HG03135 (cell line): ENCODE data around the gene ARL2.
"Not testable (repeated sequence)": the region's sequence is repeated elsewhere in the genome, so short reads cannot be mapped to it uniquely, and the experiment has no call there.

Source experiments
- ATAC-seq: cut with Tn5 transposase; IDR thresholded peaks from one replicate; pipeline ENCODE4 v1.9.1; 2021; ENCODE audit warnings: mild to moderate bottlenecking, moderate library complexity; ENCODE audit not compliant: unreplicated experiment

ARL2 gene

DNA sequence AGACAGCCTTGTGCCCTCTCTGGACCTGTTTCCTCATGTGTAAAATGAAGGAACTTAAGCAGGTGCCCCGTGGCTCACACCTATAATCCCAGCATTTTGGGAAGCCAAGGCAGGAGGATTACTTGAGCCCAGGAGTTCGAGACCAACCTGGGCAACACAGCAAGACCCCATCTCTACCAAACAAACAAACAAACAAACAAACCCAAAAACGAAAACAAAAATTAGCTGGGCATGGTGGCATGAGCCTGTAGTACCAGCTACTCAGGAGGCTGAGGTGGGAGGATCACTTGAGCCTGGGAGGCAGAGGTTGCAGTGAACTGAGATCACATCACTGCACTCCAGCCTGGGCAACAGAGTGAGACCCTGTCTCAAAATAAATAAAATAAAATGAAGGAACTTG is 10.0 kb upstream of the ARL2 start:
- ATAC-seq = not testable (repeated sequence)

DNA sequence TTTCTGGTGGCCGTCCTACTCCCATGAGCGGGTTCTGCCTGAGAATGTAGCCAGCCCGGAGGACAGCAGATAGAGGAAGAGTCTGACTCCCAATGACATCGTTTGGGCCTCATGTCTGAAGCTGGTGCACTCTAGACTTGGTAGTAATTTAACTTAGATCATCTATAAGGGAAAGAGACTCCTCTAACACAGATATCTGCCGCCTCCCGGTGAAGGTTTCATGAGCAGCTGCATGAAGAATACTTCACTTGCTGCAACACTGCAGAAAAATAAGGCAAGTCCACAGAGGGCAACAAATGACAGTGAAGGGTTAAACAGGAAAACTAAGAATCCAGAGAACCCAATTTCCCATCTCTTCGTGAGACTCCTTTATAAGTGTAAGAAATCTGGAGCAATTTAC is 5.9 kb upstream of the ARL2 start:
- no peak for ATAC-seq

DNA sequence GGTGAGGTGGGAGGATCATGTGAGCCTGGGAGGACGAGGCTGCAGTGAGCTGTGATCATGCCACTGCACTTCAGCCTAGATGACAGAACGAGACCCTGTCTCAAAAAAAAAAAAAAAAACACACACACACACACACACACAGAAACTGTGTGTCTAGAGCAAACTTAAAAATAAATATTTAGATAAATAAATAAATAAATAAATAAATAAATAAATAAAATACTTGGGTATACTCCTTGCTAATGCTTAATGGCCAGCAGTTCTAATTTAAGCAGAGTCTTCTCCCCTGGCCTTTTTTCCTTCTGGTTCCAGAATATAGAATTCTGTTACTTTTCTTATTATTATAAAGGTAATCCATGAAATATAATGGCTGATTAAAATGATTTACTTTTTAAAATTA is 5.1 kb upstream of the ARL2 start:
- ATAC-seq = no peak

DNA sequence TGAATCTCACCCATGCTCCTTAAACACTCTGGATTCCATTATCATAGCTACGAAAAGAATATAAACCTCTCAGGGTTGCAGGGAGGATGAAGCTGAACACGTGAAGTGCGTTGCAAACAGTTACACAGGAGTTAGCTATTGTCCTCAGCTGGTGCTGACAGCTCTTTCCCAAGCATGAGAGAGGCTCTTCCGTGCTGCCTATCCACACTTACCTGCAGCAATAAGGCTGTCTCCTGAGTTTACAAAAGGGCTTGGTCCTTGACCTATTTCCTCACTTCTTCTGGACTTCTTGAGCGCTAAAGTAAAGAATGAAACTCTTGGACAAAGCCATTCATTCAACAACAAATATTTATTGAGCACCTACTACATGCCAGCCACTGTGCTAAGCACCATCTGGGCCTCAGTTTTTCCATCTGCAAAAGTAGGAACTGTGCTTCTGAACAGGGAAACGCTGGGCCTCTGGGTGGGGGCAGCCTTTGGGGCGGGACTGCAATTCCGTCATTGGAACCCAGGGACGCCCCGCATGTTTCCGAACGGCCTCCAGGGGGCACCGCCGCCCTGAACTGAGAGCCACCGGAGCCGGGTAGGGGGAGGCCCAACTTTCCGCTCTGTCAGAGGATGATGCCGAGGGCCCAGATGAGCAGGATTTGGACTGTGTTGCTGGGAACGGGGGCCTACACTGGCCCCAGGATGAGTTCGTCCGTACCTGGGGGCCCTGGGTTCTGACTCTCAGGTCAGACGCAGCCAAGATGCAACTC is 651 bp upstream of the ARL2 start:
- ATAC-seq = peak; percentile 66

- ATAC-seq = no peak
Observed at GRCh38 chr11:65014726-65015227, 817 bp downstream of the ARL2 start.

DNA sequence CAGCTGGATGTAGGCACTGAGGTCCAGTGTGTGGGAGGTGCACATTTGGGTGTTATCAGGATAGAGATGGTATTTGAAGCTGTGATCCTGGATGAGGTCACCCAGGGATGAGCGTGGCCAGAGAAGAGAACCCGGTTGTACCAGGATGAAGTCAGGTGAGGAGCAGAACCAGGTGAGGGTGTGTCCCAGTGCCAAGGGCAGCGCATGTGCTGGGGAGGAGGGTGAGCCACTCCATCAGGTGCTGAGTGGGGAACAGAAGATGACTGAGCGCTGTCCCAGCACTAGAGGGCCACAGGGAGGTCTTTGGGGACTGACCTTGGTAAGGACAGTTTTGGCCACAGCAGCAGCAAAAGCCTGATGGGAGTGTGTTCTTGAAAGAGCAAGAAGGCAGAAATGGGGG is 2.7 kb downstream of the ARL2 start:
- no peak for ATAC-seq

GRCh38 chr11:65017937-65018336 is 4.0 kb downstream of the ARL2 start:
- no peak for ATAC-seq

GRCh38 chr11:65019824-65020223 is 5.9 kb downstream of the ARL2 start:
- no peak for ATAC-seq

DNA sequence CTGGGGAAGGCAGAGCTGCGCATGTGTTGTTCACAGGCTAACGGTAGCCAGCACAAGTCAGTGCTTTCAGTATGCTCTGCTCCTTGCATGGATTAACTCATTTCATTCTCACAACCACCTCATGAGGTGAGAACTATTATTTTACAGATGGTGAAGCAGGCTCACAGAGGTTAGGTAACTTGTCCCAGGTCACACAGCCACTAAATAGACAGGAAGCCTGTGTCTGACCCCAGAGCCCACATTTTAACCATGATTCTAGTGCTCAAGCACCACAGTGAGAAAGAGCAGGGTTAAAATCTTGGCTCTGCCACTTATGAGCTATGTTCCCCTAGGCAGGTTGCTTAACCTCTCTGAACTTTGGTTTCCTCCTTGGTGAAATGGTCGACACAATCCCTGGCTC is 7.0 kb downstream of the ARL2 start:
- no peak for ATAC-seq

DNA sequence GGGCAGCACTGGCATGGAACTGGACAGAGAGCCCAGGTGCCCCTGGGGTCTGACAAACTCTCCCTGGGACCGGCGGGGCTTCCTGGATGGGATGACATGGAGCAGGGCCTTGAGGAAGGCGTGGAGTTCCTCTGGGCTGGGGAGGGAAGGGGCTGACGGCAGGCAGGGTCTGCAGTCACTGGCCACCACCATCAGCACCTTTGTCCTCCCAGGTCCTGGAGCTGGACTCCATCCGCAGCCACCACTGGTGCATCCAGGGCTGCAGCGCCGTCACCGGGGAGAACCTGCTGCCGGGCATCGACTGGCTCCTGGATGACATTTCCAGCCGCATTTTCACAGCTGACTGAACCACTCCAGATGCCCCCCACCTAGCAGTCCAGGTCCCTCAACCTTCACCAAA is 7.5 kb downstream of the ARL2 start:
- no peak for ATAC-seq

- ATAC-seq = not testable (repeated sequence)
Observed at GRCh38 chr11:65023502-65023901, 9.5 kb downstream of the ARL2 start.

- ATAC-seq = no peak
Observed at GRCh38 chr11:65026810-65027209, 12.8 kb downstream of the ARL2 start.

DNA sequence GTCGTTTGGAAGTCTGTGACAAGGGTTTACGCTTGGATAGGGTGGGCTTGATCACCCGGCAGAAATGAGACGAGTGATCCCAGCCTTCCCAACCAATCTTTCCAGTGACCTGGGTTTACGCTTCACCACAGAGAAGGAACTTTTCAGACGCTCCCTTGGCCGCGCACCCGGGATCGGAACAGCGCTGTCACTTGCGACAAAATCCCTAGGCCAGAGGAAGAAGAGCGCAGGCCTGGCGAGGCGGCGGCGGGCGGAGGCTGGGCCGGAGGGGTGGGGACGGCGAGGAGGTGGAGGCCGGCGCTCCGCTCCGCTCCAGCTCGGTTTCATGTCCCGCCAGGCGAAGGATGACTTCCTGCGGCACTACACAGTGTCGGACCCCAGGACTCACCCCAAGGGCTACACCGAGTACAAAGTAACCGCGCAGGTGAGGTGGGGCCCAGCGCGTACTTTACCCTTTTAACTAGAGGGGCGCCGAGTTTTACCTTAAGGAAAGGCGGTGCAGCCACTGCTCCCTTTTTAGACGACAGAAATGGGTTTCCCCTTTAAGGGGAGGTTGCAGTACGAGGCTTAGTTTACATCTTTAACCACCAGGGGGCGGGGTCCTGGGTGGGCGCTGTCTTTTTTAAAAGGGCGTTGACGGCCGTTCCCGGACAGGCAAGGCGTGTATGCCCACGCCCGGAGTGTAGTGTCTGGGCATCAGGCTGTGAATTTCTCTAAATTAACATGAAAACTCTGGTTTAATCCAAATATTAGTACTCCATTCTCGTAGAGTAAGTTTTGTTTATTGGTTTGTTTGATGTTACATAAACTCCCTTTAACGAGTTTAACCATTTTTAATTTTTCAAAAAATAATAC is 13.5 kb downstream of the ARL2 start, which contains the start of gene SNX15:
Gene SNX15, plus strand, starts transcription at position 227 of the 855 bp plus-strand sequence. Its CDS starts 99 bp downstream, at position 326.
- ATAC-seq = peak; percentile 85

- no peak for ATAC-seq
Observed at GRCh38 chr11:65032216-65032615, 18.3 kb downstream of the ARL2 start.

DNA sequence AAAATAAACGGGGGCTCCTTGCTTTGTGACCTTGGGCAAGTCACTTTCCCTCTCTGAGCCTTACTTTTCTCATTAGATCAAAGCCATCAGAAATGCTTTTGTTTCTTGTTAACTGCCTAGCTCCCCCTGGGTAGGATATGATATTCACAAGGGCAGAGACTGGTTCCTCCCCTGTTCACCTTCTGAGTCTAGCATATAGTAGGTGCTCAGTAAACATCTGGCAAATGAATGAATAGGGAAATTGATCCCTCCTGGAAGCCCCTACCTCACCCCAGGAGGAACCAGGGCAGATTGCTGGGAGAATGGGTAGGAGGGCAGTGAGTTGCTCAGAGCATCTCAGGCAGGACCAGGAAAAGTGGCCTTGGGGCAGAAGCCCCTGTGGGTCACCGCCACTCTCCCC is 20.5 kb downstream of the ARL2 start:
- no peak for ATAC-seq

DNA sequence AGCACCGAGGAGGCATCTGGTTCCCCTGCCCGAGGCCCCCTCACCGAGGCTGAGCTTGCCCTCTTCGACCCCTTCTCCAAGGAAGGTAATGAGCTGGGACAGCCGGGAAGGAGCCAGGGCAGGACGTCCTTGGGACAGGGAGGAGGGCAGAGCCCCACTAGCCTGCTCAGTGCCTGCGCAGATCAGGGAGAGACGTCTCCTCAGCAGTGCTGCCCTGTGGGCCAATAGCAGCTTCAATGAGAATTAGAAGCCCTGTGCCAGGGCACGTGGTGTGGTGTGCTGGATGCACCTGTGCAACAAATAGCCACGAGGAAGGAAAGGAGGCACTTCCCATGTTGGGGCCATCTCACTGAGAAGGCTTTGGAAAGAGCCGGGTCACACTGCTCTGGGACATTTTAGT is 21.6 kb downstream of the ARL2 start:
- ATAC-seq = no peak

DNA sequence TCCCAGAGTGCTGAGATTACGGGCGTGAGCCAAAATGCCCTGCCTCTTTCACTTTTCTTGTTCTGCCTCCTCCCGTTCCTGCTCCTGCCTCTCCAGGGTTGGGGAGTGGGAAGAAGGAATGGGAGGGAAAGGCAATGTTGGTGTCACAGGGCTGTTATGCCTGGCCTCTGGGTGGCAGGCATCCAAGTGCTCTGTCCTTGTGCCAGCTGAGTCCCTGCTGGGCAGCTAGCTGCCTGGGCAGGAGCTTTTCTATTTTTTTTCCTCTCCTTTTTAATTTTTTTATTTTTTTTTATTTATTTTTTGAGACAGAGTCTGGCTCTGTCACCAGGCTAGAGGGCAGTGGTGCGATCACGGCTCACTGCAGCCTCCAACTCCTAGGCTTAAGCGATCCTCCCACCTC is 23.0 kb downstream of the ARL2 start:
- ATAC-seq = no peak

DNA sequence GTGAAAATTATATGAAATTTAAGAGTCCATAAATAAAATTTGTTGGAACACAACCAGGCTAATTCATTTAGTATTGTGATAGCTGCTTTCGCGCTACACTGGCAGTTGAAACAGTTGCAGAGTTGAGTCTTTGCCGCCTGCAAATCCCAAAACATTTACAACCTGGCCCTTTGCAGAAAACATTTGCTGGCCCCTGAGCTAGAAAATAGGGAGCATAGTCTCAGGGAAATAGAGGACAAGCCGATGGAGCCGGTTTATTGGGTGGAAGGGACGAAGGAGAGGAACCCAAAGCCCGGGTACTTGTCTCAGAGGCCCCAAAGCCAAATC is 26.5 kb downstream of the ARL2 start:
- no peak for ATAC-seq

DNA sequence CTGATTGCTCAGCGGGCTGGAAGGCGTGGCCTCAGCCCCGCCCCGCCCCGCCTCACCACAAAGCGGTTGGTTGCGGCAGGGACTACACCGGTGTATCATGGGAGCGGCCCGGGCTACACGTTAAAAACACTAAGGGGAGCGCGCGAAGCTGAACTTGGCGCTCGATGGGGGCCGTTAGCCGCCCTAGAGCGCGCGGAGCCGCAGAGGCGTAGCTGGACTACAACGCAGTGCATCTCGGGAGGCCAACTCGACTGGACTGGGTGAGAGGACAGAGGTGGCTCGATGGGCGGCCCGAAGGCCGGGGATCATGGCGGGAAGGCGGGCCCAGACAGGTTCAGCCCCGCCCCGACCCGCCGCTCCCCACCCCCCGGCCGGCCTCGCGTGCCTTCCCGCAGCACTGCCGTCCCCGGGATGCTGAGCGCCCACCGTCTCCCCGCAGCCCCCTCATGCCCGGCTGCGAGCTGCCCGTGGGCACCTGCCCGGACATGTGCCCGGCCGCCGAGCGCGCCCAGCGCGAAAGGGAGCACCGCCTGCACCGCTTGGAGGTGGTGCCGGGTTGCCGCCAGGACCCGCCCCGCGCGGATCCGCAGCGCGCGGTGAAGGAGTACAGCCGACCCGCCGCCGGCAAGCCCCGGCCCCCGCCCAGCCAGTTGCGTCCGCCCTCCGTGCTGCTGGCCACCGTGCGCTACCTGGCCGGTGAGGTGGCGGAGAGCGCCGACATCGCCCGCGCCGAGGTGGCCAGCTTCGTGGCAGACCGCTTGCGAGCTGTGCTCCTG is 27.1 kb downstream of the ARL2 start, which contains the start of gene SAC3D1:
Gene SAC3D1, plus strand, starts transcription at position 364 of the 776 bp plus-strand sequence. Its CDS starts 83 bp downstream, at position 447.
- peak; percentile 86 for ATAC-seq

GRCh38 chr11:65042891-65043290 is 28.9 kb downstream of the ARL2 start:
- no peak for ATAC-seq

DNA sequence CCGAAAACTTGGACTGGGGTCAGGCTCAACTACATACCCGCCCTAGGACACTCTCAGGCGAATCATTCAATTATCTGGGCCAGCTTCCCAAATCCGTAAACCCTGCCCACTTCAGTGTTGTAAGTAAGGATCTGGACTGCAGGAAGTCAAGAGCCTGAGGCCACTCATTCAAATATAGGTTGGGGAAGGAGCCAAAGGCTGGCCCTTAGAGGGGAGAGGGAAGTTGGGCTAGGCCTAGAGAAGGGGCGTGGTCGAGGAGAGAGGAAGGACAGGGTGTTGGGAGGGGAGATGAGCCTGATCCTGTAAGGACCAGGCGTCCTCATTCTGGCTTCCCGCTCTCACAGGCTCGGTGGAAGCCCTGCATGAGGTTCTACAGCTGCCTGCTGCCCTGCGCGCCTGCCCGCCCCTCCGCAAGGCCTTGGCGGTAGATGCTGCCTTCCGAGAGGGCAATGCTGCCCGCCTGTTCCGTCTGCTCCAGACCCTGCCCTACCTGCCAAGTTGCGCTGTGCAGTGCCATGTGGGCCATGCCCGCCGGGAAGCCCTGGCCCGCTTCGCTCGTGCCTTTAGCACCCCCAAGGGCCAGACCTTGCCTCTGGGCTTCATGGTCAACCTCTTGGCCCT is 30.0 kb downstream of the ARL2 start:
- ATAC-seq = no peak
